Kidney (tissue), 14 donors: ENCODE data around the gene RAPH1. TPM values are rescaled to one million over a fixed set of nuclear protein-coding genes. Genes with fewer than 3 reads are reported as not detected.

Source experiments
- DNase-seq, 5 donors: peaks; one replicate each; pipeline ENCODE4 v3.0.0-alpha.2; 2013 to 2020
- FAIRE-seq: peaks from 2 replicates; lab custom pipeline; 2012; peaks lifted over from hg19 to GRCh38; lab: Jason Lieb, UNC
- H3K27ac ChIP-seq, 2 donors: one replicate each; pipeline ENCODE4 v1.7.0; 2013; ENCODE audit warnings: low read depth in 2 of 2, low read length in 2 of 2, inconsistent platforms in 1 of 2
- H3K27me3 ChIP-seq: one replicate; pipeline ENCODE4 v1.7.1; 2013; ENCODE audit warnings: low read length, inconsistent platforms; ENCODE audit not compliant: control insufficient read depth, insufficient read depth
- H3K36me3 ChIP-seq, 3 donors: one replicate each; pipeline versions ENCODE4 v1.7.0 to v1.7.1; 2013; ENCODE audit warnings: low read length in 3 of 3, control low read depth in 1 of 3, inconsistent platforms in 1 of 3; ENCODE audit not compliant: insufficient read depth in 3 of 3, control insufficient read depth in 2 of 3
- H3K4me1 ChIP-seq, 3 donors: one replicate each; pipeline versions ENCODE4 v1.7.0 to v1.7.1; 2013; ENCODE audit warnings: low read length in 3 of 3, inconsistent platforms in 1 of 3, low read depth in 1 of 3; ENCODE audit not compliant: control insufficient read depth in 2 of 3, insufficient read depth in 2 of 3
- H3K4me3 ChIP-seq, 3 donors: one replicate each; pipeline versions ENCODE4 v1.7.0 to v1.8.1; 2013; ENCODE audit warnings: low read length in 3 of 3, control low read depth in 1 of 3, inconsistent platforms in 1 of 3
- H3K9ac ChIP-seq, 3 donors: one replicate each; pipeline versions ENCODE4 v1.7.0 to v1.7.1; 2013; ENCODE audit warnings: low read length in 3 of 3, control low read depth in 1 of 3, inconsistent platforms in 1 of 3
- H3K9me3 ChIP-seq, 3 donors: one replicate each; pipeline versions ENCODE4 v1.7.0 to v1.7.1; 2013; ENCODE audit warnings: low read length in 3 of 3, control low read depth in 1 of 3, inconsistent platforms in 1 of 3; ENCODE audit not compliant: control insufficient read depth in 2 of 3, insufficient read depth in 1 of 3
- CTCF ChIP-seq: IDR thresholded peaks from 3 replicates; pipeline ENCODE4 v1.5.1; 2012; ENCODE audit warnings: mild to moderate bottlenecking, moderate library complexity, borderline replicate concordance; ENCODE audit not compliant: insufficient read depth; ENCODE audit errors: extremely low read depth
- intact Hi-C: fragments of 100-400 bp; cut with DNase I; formaldehyde crosslinking; loops from one replicate; pipeline ENCODE4 v1.11.1; 2022
- polyA plus RNA-seq: library from polyadenylated mRNA; stranded (reverse); fragments of 350-450 nt; fragmentation: Illumina TruSeq; extraction: RNeasy Lipid Tissue Mini Kit (QIAGEN cat#74804); gene quantifications from one replicate; pipeline ENCODE4 v1.2.3, GENCODE V29; 2014; ENCODE audit warnings: low read depth, low replicate concordance; ENCODE audit not compliant: insufficient read depth
- total RNA-seq: library from RNA; stranded (reverse); fragmentation: NEBNext Ultra II Directional; extraction: Animal tissue kit (Norgen Biotek cat#: 25700); gene quantifications from one replicate; pipeline ENCODE4 v1.2.1, GENCODE V29; 2021
- donor health status: control.
- donor health status: control.
- donor health status: control.
- donor health status: control.
- donor health status: control.
- donor health status: DM: yes; HTN: yes; CAD: no.
- donor health status: Normal renal cell carcinoma (clear cell type).

The RAPH1 gene
- total and polyA plus RNA-seq, 2 donors from 2014 or later: 3.5 to 90.7 TPM

DNA sequence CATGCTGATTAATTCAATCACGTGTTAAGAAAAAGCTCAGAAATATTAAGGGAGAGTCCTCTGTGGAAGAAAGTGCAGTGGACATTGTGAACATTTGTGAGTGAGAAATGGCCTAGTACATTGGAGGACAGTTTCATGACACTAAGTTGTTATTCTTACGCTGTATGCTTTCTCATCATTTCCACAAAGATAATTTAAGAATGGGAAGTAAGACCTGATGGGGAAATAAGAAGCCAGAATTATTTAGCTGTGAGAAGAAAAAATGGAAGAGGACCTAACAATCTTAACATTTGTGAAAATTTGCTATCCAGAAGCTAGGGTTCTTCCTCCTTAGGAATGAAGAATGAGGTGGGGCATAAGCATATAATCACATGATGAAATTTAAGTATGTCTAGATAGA lies 15.2 kb upstream of the RAPH1 start:
- FAIRE-seq: no peak
- H3K27me3 ChIP-seq: no peaks in the 10 kb centered on the region
- H3K36me3 ChIP-seq: no peaks in the 10 kb centered on the region
- H3K27ac ChIP-seq: no peak overlapping the region
- H3K4me1 ChIP-seq: no peaks in the 10 kb centered on the region
- no peaks in the 10 kb centered on the region for H3K9me3 ChIP-seq
- no peak overlapping the region for H3K4me3 ChIP-seq
- DNase-seq: no peak
- no peak overlapping the region for H3K9ac ChIP-seq
- intact Hi-C loops: no loop called here
- TF ChIP-seq CTCF: no peak

- Histone ChIP-seq H3K9ac (no peak overlapping the region), H3K27me3 (no peaks in the 10 kb centered on the region), H3K36me3 (no peaks in the 10 kb centered on the region), H3K27ac (no peak overlapping the region), H3K9me3 (no peaks in the 10 kb centered on the region), H3K4me1 (no peaks in the 10 kb centered on the region), H3K4me3 (no peak overlapping the region)
- intact Hi-C loops: no loop called here
- TF ChIP-seq CTCF: no peak
- no peak for DNase-seq
- no peak for FAIRE-seq
Measured at GRCh38 chr2:203549406-203549805, 14.3 kb upstream of the RAPH1 start.

DNA sequence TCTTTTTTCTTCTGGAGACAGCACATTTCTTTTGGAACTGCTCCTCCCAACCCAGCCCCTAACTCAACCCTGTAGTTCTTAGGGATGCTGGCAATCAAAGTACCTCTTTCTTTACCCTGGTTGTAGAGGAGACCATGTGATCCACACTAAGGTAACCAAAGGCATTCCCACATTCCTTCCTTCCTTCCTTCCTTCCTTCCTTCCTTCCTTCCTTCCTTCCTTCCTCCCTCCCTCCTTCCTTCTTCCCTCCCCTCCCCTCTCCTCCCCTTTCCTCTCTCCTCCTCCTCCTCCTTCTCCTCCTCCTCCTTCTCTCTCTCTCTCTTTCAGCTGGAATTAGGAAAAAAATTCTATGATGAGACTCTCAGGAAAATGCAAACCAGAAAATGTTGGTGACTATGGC lies 13.8 kb upstream of the RAPH1 start:
- intact Hi-C loops: no loop called here
- no peak for FAIRE-seq
- Histone ChIP-seq H3K4me1 (no peaks in the 10 kb centered on the region), H3K9me3 (no peaks in the 10 kb centered on the region), H3K36me3 (no peaks in the 10 kb centered on the region), H3K27me3 (no peaks in the 10 kb centered on the region), H3K27ac (no peak overlapping the region), H3K9ac (no peak overlapping the region), H3K4me3 (no peak overlapping the region)
- TF ChIP-seq CTCF: no peak
- no peak for DNase-seq

GRCh38 chr2:203547356-203547755 lies 12.3 kb upstream of the RAPH1 start:
- no peak overlapping the region for H3K4me3 ChIP-seq
- no peak overlapping the region for H3K27ac ChIP-seq
- H3K4me1 ChIP-seq: no peaks in the 10 kb centered on the region
- no peaks in the 10 kb centered on the region for H3K36me3 ChIP-seq
- TF ChIP-seq CTCF: no peak
- no peak for FAIRE-seq
- intact Hi-C loops: no loop called here
- H3K27me3 ChIP-seq: no peaks in the 10 kb centered on the region
- no peak for DNase-seq
- H3K9ac ChIP-seq: no peak overlapping the region
- no peaks in the 10 kb centered on the region for H3K9me3 ChIP-seq
